GM19463 (cell line): Measurements from ENCODE around the gene RSPH1.

ENCODE experiments used
- ATAC-seq: cut with Tn5 transposase; IDR thresholded peaks from one replicate; pipeline ENCODE4 v1.9.1; 2021; ENCODE audit warnings: mild to moderate bottlenecking, moderate library complexity; ENCODE audit not compliant: unreplicated experiment

Gene RSPH1

DNA sequence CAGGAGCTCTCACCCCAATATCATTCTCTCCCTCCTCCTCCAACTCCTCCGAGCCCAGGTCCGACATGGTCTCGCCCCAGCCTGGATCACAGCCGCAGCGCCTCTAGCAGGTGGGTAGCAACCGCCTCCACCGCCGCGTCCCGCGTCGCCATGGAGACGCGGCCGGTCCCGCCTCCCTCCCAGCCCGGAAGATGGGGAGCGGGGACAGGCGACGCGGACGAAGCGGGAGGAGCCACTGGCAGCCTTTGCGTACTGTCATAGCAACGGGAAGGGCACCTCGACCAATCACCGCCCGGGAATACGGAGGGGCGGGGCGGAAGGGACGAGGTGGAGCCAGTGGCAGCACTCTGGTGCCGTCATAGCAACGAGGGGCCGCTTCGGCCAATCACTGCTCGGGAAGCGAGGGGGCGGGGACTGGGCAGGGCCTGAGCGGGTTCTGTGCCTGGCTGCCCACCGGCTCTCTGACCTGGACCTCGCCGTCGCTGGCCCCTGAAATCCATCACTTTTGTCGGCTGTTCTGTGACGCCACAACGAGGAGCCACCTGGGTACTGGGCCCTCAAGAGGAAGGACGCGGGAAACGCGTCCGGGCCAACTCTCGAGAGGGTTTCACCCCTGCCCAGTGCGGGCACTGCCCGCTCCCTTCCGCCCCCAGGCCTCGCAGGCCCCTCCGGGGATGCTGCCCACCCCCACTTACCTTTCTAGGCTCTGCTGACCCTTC is at the start of gene RSPH1:
Gene RSPH1, minus strand, starts transcription at position 105 of the 719 bp plus-strand sequence. Its CDS starts 38 bp downstream, at position 67.
- ATAC-seq, result peak; percentile 99

DNA sequence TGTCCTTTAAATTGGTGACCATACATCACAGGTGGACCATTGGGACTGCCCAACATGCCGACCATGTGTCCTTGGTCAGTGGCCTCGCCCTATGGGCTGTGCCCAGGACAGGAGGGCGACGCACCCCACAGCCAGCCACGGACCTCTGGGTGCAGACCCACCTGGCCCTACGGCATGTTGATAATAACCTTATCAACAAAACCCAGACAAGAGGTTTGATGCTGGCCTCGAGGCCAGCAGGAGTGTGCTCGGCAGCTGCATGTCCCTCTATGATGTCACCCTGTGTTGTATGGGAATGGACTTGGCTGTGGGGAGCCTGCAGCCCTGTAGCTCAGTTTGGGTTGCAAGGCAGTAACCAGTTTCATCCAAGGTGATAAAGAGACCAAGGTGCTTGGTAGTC is 49.7 kb upstream of the RSPH1 start:
- no peak for ATAC-seq

DNA sequence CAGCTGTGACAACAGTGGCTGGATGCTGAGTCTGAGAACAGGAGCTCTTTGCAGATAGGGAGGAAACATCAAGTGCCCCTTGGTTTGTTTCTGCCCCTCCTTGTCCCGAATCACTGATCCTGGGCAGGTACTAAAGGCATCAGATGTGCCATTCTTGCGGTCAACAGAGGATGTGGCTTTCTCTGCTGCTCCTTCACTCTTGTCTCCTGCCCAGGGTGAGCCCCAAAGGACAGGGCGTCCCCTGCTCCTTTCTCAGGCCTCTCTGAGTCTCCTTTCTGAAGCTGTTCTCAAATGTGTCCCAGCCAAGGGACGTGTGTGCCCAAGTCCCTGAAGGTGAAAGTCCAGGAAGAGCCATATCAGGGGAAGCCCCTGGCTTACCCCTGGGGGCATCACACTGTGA is 49.3 kb upstream of the RSPH1 start:
- ATAC-seq, result no peak

DNA sequence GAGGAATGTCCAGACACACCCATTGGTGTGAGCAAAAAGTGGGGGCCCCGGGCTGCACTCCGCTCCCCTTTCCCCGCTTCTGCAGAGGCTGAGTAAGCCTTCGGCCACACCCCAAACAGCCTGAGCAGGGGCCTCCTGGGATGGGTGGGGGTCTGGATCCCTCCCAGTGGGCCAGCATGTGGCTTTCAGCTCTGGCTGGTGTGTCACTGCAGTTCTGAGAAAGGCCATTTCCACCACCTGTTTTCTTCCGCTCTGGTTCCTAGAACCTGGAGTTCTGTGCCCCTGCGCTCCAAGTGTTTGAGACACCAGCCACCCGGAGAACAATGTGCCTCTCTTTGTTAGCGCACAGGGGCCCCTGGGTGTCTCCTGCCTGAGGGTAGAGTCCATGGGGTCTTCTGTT is 48.5 kb upstream of the RSPH1 start:
- ATAC-seq, result no peak

- ATAC-seq, result no peak
Observed at GRCh38 chr21:42543106-42543847, 47.3 kb upstream of the RSPH1 start.

DNA sequence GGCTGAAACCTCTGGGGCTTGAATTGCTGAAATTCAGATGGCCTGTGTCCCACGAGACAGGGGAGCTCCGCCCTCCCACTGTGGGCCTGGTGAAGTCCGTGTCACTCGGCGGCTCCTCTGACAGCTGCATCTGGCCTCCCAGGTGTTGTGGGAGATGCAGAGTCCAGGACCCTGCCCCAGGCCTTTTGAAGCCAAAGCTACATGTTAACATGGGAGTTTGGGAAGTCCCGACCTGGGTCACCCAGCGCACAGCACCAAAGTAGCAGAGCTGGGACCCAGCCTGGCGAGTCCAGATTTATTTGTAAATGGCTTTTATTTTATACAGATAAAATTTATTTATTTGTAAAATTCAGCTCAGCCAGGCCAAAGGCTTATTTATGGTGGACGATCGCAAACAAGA is 46.6 kb upstream of the RSPH1 start:
- no peak for ATAC-seq

- ATAC-seq, result no peak
Observed at GRCh38 chr21:42542196-42542595, 46.2 kb upstream of the RSPH1 start.

- ATAC-seq, result no peak
Observed at GRCh38 chr21:42541618-42542017, 45.6 kb upstream of the RSPH1 start.

GRCh38 chr21:42541174-42541573 is 45.1 kb upstream of the RSPH1 start:
- ATAC-seq, result no peak

DNA sequence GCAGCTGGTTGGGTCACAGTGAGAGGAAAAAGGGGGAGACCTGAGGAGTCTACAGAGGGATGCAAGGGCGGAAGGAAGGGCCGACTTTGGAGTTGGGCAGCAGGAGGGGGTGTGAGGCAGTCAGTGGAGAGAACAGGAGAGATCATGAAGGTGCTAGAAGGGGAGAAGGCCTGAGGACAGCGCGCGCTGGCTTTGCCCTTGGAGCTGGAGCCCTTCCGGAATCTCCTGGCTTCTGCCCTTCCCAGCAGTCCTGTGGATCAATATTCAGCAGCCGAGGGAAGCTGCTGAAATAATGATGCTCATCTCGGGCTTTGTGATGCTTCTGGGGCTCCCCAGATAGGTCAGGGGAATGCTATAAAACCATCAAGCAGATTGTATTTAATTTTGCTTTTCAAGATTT is 44.4 kb upstream of the RSPH1 start:
- ATAC-seq, result no peak

- no peak for ATAC-seq
Observed at GRCh38 chr21:42539931-42540343, 43.9 kb upstream of the RSPH1 start.

- no peak for ATAC-seq
Observed at GRCh38 chr21:42539342-42539741, 43.3 kb upstream of the RSPH1 start.

DNA sequence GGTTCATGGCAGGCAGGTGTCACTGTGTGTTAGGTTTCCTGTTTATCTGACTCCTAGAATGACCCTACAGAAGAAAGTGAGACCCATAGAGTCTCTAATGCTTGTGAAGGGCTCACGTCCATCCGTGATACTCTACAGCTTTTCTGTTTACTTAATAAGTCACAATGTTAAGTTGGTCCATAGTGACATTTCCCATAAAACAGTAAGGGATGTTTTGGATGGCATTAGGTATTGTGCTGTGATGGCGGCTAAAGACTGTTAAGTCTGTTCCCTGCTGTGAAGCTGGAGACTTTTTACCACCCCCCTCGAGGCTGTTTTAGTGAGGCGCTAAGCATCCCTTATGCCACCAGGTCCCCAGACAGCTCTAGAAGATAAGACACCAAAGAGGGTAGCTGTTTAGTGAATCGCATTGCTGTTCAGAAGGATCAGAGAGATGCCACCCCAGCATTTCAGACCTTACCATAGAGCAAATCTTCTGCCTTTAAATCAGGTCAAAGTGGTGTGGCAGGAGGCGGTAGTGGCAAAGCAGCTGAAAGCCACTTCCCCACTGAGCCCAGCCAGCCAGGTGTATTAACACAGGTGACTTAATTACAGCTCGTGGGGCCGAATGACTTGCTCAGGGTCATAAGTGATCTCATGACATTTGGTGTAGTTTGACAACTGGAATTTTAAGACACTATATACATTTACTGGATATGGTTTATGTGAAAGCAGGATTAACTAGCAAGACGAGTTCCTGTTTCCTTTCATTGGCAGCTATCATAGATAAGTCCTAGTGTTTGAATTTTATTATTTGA is 42.7 kb upstream of the RSPH1 start:
- no peak for ATAC-seq

- no peak for ATAC-seq
Observed at GRCh38 chr21:42537106-42537742, 41.2 kb upstream of the RSPH1 start.

DNA sequence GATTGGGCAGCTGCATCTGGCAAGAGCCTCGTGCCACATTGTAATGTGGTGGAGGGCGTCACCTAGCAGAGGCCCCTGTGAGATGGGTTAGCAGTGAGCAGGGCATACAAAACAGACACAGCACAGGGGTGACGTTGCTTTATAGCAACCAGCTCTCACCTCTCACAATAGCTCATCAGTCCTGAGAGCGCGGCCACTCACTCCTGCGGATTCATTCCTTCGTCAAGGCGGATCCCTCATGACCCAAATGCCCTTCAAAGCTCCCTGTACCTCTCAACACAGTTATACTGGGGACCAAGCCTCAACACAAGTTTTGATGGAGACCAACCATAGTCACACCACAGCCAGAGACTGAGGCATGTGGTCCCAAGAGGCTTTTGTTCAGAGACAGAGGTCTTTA is 40.6 kb upstream of the RSPH1 start:
- ATAC-seq, result no peak

- peak; percentile 55 for ATAC-seq
Observed at GRCh38 chr21:42535602-42536171, 39.7 kb upstream of the RSPH1 start.

GRCh38 chr21:42534421-42535378 is 38.7 kb upstream of the RSPH1 start:
- ATAC-seq, result peak; percentile 44

GRCh38 chr21:42533963-42534355 is 37.9 kb upstream of the RSPH1 start:
- ATAC-seq, result no peak

GRCh38 chr21:42533306-42533962 is 37.4 kb upstream of the RSPH1 start:
- no peak for ATAC-seq
